Astrocyte of the hippocampus (primary cell): Measurements from ENCODE around the gene KLF13.
"Not testable (repeated sequence)": the region's sequence is repeated elsewhere in the genome, so short reads cannot be mapped to it uniquely, and the experiment has no call there.

Experiments
- DNase-seq: peaks from one replicate; pipeline ENCODE4 v3.0.0; 2011; ENCODE audit warnings: low read depth, low spot score

KLF13 gene

GRCh38 chr15:31345606-31346366, 19.2 kb downstream of the KLF13 start:
- no peak for DNase-seq

- DNase-seq = no peak
Observed at GRCh38 chr15:31346367-31347066, 19.9 kb downstream of the KLF13 start.

GRCh38 chr15:31347067-31347975, 20.7 kb downstream of the KLF13 start:
- no peak for DNase-seq

- DNase-seq = no peak
Observed at GRCh38 chr15:31347981-31348803, 21.6 kb downstream of the KLF13 start.

GRCh38 chr15:31349233-31350141, 22.9 kb downstream of the KLF13 start:
- DNase-seq = no peak

- DNase-seq = no peak
Observed at GRCh38 chr15:31350771-31351170, 24.1 kb downstream of the KLF13 start.

GRCh38 chr15:31352339-31352751, 25.7 kb downstream of the KLF13 start:
- DNase-seq = no peak

GRCh38 chr15:31352911-31353811, 26.5 kb downstream of the KLF13 start:
- DNase-seq = peak; percentile 91

GRCh38 chr15:31353931-31354330, 27.3 kb downstream of the KLF13 start:
- DNase-seq = peak; percentile 39

GRCh38 chr15:31356097-31356496, 29.5 kb downstream of the KLF13 start:
- DNase-seq = not testable (repeated sequence)

- DNase-seq = no peak
Observed at GRCh38 chr15:31357148-31357547, 30.5 kb downstream of the KLF13 start.

- DNase-seq = no peak
Observed at GRCh38 chr15:31358163-31358562, 31.5 kb downstream of the KLF13 start.

GRCh38 chr15:31358957-31359701, 32.5 kb downstream of the KLF13 start:
- no peak for DNase-seq

GRCh38 chr15:31359702-31360111, 33.1 kb downstream of the KLF13 start:
- DNase-seq = no peak

GRCh38 chr15:31360158-31360561, 33.5 kb downstream of the KLF13 start:
- no peak for DNase-seq

GRCh38 chr15:31360843-31361763, 34.5 kb downstream of the KLF13 start:
- no peak for DNase-seq
